K562 (cell line): ENCODE measurements around the gene PPDPF. TPM values are rescaled to one million over a fixed set of nuclear protein-coding genes. Genes with fewer than 3 reads are reported as not detected.

ENCODE experiments used
- HLTF ChIP-seq: fragments of 450-650 bp; IDR thresholded peaks from 2 replicates; pipeline ENCODE4 v1.6.1; 2016
- HNRNPL ChIP-seq: fragments of 200-400 bp; formaldehyde crosslinking; IDR thresholded peaks from 2 replicates; pipeline ENCODE4 v1.6.1; 2017; ENCODE audit warnings: low read depth, mild to moderate bottlenecking, low read length
- KLF10 ChIP-seq: fragments of 250-450 bp; sonication (Bioruptor Pico); IDR thresholded peaks from 2 replicates; pipeline ENCODE4 v1.6.1; 2021; ENCODE audit warnings: matching md5 sums
- MAFG ChIP-seq: fragments of 450-650 bp; conservative IDR thresholded peaks from 2 replicates; pipeline ENCODE4 v1.6.1; 2016; ENCODE audit warnings: missing genetic modification characterization, missing compliant biosample characterization
- U2AF1 ChIP-seq: fragments of 200-400 bp; formaldehyde crosslinking; optimal IDR thresholded peaks from 2 replicates; pipeline ENCODE3; 2017; ENCODE audit warnings: mild to moderate bottlenecking, low read depth, low read length, moderate library complexity
- ZBTB7A ChIP-seq: IDR thresholded peaks from 2 replicates; pipeline ENCODE4 v1.6.1; 2011; ENCODE audit warnings: low read depth, mild to moderate bottlenecking, low read length, moderate library complexity, borderline replicate concordance; ENCODE audit not compliant: control insufficient read depth
- ZNF282 ChIP-seq: sonication (generic); formaldehyde crosslinking; IDR thresholded peaks from 2 replicates; pipeline ENCODE4 v1.8.1; 2023; ENCODE audit warnings: missing genetic modification reagents
- ZNF347 ChIP-seq: fragments of 450-650 bp; formaldehyde crosslinking; IDR thresholded peaks from 2 replicates; pipeline ENCODE4 v1.4.0; 2020; ENCODE audit warnings: low read depth, mild to moderate bottlenecking, moderate library complexity
- polyA plus RNA-seq, 8 experiments: library from polyadenylated mRNA; depleted of rRNA in 4 of 8; stranded (reverse) in 5 of 8; unstranded in 3 of 8; fragments of >200 nt; fragmentation: Nextera tagmentation in 2 of 8; fragmentation: Illumina TruSeq in 1 of 8; extraction: Ambion mirVana in 2 of 8; extraction: Trizol in 1 of 8; gene quantifications; 2 replicates each; pipeline versions ENCODE4 v1.2.1 to v1.2.3, GENCODE V29; 2011 to 2014; ENCODE audit warnings: inconsistent platforms in 1 of 8, missing spikeins in 1 of 8
- total RNA-seq, 7 experiments: library from RNA; depleted of rRNA in 6 of 7; stranded (reverse); fragments of >200 nt in 6 of 7; fragmentation: Illumina TruSeq in 2 of 7; extraction: Trizol in 2 of 7; gene quantifications; 2 replicates each; pipeline versions ENCODE4 v1.2.1 to v1.2.3, GENCODE V29; 2011 to 2021; ENCODE audit warnings: low replicate concordance in 1 of 7
- TF ChIP-seq, protein P1 (sequence below): fragments of 450-650 bp; IDR thresholded peaks from 2 replicates; pipeline ENCODE4 v1.6.1; 2018; ENCODE audit warnings: mild to moderate bottlenecking, low read depth; ENCODE audit not compliant: partially characterized antibody
- TF ChIP-seq, protein P2 (sequence below), 2 experiments: fragments of 450-650 bp; formaldehyde crosslinking in 1 of 2; IDR thresholded peaks; 2 replicates each; pipeline versions ENCODE4 v1.4.0 to v1.6.1; 2014 to 2020; ENCODE audit warnings: mild to moderate bottlenecking in 2 of 2, borderline replicate concordance in 1 of 2, low read depth in 1 of 2
- TF ChIP-seq, protein P3 (sequence below): sonication (generic); formaldehyde crosslinking; IDR thresholded peaks from 2 replicates; pipeline ENCODE4 v1.8.0; 2022; ENCODE audit warnings: mild to moderate bottlenecking, missing genetic modification reagents

The PPDPF gene
- total and polyA plus RNA-seq, 9 of the 15 experiments (the other 6 are each of a cell fraction or from before 2014, with no cell fraction given), result 0.77 to 233 (median 10.5) TPM

DNA sequence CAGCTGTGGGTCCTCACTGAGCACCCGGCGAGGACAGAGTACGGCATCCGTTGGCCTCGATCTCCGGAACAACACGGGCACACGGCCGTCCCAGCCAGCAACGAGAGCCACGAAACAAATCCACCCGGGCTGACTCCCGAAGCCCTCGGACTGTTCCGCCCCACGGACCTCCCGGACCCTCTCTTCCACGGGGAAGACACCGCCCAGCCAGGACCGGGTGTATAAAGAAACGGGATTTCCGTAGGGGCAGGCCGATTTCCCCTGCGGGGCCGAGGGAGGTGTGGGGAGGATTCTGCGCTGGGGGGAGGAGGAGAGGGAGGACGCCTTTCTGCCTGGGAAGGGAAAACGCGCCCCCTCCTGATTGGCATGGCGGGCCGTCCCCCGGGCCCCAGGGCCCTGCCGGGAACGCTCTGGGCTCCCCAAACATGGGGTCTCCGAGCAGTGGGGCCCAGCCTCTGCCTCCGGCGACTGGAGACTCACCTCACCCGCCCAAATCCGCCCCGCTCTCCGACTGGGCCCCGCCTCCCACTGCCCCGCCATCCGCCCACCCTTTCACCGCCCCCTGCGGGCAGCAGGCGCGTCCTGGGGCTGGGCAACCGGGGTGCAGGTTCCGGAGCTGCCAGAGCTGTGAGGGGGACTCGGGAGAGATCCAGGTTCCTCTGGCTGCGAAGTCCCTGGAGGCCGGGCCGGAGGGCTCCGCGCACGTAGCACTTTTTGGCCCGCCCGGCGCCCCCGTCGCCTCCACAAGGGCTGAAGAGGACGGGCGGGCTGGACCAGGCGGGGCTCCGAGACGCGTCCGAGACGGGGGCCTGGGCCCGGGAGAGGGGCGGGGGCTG, 679 bp upstream of the PPDPF start (continued):
- TF ChIP-seq, protein P1, sequence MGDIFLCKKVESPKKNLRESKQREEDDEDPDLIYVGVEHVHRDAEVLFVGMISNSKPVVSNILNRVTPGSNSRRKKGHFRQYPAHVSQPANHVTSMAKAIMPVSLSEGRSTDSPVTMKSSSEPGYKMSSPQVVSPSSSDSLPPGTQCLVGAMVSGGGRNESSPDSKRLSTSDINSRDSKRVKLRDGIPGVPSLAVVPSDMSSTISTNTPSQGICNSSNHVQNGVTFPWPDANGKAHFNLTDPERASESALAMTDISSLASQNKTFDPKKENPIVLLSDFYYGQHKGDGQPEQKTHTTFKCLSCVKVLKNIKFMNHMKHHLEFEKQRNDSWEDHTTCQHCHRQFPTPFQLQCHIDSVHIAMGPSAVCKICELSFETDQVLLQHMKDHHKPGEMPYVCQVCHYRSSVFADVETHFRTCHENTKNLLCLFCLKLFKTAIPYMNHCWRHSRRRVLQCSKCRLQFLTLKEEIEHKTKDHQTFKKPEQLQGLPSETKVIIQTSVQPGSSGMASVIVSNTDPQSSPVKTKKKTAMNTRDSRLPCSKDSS, result no peak
- TF ChIP-seq, protein P2, sequence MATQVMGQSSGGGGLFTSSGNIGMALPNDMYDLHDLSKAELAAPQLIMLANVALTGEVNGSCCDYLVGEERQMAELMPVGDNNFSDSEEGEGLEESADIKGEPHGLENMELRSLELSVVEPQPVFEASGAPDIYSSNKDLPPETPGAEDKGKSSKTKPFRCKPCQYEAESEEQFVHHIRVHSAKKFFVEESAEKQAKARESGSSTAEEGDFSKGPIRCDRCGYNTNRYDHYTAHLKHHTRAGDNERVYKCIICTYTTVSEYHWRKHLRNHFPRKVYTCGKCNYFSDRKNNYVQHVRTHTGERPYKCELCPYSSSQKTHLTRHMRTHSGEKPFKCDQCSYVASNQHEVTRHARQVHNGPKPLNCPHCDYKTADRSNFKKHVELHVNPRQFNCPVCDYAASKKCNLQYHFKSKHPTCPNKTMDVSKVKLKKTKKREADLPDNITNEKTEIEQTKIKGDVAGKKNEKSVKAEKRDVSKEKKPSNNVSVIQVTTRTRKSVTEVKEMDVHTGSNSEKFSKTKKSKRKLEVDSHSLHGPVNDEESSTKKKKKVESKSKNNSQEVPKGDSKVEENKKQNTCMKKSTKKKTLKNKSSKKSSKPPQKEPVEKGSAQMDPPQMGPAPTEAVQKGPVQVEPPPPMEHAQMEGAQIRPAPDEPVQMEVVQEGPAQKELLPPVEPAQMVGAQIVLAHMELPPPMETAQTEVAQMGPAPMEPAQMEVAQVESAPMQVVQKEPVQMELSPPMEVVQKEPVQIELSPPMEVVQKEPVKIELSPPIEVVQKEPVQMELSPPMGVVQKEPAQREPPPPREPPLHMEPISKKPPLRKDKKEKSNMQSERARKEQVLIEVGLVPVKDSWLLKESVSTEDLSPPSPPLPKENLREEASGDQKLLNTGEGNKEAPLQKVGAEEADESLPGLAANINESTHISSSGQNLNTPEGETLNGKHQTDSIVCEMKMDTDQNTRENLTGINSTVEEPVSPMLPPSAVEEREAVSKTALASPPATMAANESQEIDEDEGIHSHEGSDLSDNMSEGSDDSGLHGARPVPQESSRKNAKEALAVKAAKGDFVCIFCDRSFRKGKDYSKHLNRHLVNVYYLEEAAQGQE (IDR thresholded peaks at IDR 0.05; ENCODE audit: borderline replicate concordance), result peak; percentile 32; the same call in 1 of the 2 replicates
- TF ChIP-seq, protein P2 (CRISPR knock-in tag; IDR thresholded peaks at IDR 0.05; ENCODE audit: low read depth), result no peak
- TF ChIP-seq ZNF347 (CRISPR knock-in tag), result no peak
- peak; percentile 26; the same call in 1 of the 2 replicates for TF ChIP-seq ZBTB7A
- TF ChIP-seq HLTF, result no peak
- TF ChIP-seq ZNF282 (CRISPR knock-in tag), result no peak
- TF ChIP-seq MAFG (tag), result no peak
- no peak for TF ChIP-seq U2AF1
- TF ChIP-seq HNRNPL, result 0 out of 2 replicates have a peak, but pooled peaks have one; percentile 46
- TF ChIP-seq, protein P3, sequence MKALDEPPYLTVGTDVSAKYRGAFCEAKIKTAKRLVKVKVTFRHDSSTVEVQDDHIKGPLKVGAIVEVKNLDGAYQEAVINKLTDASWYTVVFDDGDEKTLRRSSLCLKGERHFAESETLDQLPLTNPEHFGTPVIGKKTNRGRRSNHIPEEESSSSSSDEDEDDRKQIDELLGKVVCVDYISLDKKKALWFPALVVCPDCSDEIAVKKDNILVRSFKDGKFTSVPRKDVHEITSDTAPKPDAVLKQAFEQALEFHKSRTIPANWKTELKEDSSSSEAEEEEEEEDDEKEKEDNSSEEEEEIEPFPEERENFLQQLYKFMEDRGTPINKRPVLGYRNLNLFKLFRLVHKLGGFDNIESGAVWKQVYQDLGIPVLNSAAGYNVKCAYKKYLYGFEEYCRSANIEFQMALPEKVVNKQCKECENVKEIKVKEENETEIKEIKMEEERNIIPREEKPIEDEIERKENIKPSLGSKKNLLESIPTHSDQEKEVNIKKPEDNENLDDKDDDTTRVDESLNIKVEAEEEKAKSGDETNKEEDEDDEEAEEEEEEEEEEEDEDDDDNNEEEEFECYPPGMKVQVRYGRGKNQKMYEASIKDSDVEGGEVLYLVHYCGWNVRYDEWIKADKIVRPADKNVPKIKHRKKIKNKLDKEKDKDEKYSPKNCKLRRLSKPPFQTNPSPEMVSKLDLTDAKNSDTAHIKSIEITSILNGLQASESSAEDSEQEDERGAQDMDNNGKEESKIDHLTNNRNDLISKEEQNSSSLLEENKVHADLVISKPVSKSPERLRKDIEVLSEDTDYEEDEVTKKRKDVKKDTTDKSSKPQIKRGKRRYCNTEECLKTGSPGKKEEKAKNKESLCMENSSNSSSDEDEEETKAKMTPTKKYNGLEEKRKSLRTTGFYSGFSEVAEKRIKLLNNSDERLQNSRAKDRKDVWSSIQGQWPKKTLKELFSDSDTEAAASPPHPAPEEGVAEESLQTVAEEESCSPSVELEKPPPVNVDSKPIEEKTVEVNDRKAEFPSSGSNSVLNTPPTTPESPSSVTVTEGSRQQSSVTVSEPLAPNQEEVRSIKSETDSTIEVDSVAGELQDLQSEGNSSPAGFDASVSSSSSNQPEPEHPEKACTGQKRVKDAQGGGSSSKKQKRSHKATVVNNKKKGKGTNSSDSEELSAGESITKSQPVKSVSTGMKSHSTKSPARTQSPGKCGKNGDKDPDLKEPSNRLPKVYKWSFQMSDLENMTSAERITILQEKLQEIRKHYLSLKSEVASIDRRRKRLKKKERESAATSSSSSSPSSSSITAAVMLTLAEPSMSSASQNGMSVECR (CRISPR knock-in tag), result peak; percentile 65; the same call in 1 of the 2 replicates
- TF ChIP-seq KLF10, result no peak
